ENCODE results near the gene ADAMTS10. TPM values are rescaled to one million over a fixed set of nuclear protein-coding genes. Genes with fewer than 3 reads are reported as not detected.

Gene ADAMTS10
- total and polyA plus RNA-seq, 2 donors (not counting 3 experiments of a cell fraction or from before 2014, with no cell fraction given): 15.8 to 17.4 TPM

DNA sequence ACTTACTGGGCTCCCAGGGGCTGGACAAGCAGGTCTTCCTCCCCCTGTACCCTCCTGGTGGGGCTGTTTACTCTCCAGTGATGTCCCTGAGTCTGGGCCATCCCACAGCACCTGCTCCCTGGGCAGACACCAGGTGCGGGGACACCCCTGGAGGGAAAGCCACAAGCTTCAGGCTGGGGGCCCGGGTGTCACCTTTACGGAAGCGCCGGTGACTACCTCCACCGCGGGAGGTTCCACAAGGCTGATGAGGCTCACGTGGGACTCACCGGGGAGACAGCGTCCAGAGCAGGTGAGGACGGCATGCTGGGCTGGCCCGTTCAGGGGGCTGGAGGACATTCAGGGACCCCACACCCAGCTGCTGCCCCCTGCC is 44.8 kb upstream of the ADAMTS10 start:
- Histone ChIP-seq H3K36me3 (ENCODE audit: control insufficient read depth in 2 of 2, extremely low read depth in 1 of 2, insufficient read depth in 2 of 2, low read length in 2 of 2) (no peaks in the 10 kb centered on the region), H3K9me1 (replicated peaks; ENCODE audit: control insufficient read depth, extremely low read depth, insufficient read depth, low read length) (no peaks in the 10 kb centered on the region), H3K4me1 (ENCODE audit: control insufficient read depth, extremely low read depth, insufficient read depth, low read length) (no peaks in the 10 kb centered on the region), H2AFZ (ENCODE audit: low read depth, low read length) (no peak overlapping the region), H3K27ac (ENCODE audit: insufficient read depth, low read depth, low read length) (no peak overlapping the region), H3K27me3 (ENCODE audit: control insufficient read depth in 2 of 2, insufficient read depth in 2 of 2, low read length in 2 of 2) (no peaks in the 10 kb centered on the region), H3K79me2 (ENCODE audit: control insufficient read depth, insufficient read depth, low read length) (no peaks in the 10 kb centered on the region), H4K20me1 (replicated peaks; ENCODE audit: control insufficient read depth, extremely low read depth, insufficient read depth, low read length) (no peaks in the 10 kb centered on the region), H3K4me3 (replicated peaks in 1 of 3; ENCODE audit: insufficient read depth in 1 of 3, low read depth in 1 of 3, low read length in 3 of 3) (no peak overlapping the region), H3K9ac (replicated peaks; ENCODE audit: extremely low read depth, insufficient read depth, low read length) (no peak overlapping the region), H3K9me3 (replicated peaks; ENCODE audit: control insufficient read depth, insufficient read depth, low read length) (no peaks in the 10 kb centered on the region), H3K4me2 (ENCODE audit: insufficient read depth, low read length) (no peak overlapping the region)
- POLR2A ChIA-PET: no interaction called here
- dilution Hi-C loops (cut with MboI; ENCODE audit: extremely low pct_ligation_motif_present, low sequenced_read_pairs) (no loop called here), intact Hi-C loops (cut with micrococcal nuclease) (no loop called here)
- DNase-seq (ENCODE audit: low read depth, low spot score) (no peak), FAIRE-seq (no peak)
- CTCF ChIA-PET: interaction anchor here (1.3 to 1.5 kb wide), 3 partner anchors 11 to 426 kb away, joined by 3 to 7 read pairs (median 4); no protein-coding TSS in a partner anchor
- TF ChIP-seq, protein P1, sequence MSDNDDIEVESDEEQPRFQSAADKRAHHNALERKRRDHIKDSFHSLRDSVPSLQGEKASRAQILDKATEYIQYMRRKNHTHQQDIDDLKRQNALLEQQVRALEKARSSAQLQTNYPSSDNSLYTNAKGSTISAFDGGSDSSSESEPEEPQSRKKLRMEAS (IDR thresholded peaks at IDR 0.05; ENCODE audit: insufficient read depth, insufficient read length): no peak
- no TSS peak for BruUV-seq (replicated peaks)

DNA sequence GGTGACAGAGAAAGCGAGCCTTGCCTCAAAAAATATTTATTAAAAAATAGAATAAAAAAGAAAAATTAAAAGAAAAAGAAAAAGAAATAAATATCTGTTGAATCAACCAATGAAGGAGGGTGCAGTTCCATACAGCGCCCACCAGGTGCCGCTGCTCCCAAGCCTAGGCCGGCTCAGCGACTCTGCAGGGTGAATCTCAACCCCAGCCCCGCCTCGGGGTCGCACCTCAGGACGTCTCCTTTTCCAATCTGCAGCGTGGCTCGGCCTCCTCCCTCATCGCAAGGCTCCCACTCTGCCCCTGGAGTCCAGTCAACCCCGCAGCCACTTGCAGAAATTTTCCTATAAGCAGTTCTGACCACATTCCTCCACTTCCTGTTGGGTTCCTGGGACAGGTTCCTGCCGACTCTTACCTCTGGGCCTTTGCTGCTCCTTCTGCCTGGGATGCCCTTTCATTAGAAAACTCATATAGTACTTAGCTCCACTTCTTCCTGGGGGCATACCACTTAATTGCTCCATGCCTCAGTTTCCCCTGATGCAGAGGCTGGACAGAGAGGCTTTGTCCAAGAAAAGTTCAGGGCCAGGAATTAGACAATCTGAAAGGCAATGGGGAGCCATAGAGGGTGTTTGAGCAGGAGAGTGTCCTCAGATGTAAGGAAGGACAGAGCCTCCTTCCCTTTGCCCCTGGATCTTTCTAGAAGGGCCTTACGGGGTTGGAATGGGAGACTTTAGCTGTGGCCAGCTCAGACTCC is 44.2 kb upstream of the ADAMTS10 start:
- no peaks in the 10 kb centered on the region for H3K79me2 ChIP-seq (ENCODE audit: control insufficient read depth, insufficient read depth, low read length)
- no peak overlapping the region for H3K4me2 ChIP-seq (ENCODE audit: insufficient read depth, low read length)
- H3K9ac ChIP-seq (replicated peaks; ENCODE audit: extremely low read depth, insufficient read depth, low read length): no peak overlapping the region
- no peaks in the 10 kb centered on the region for H3K9me3 ChIP-seq (replicated peaks; ENCODE audit: control insufficient read depth, insufficient read depth, low read length)
- H3K27ac ChIP-seq (ENCODE audit: insufficient read depth, low read depth, low read length): no peak overlapping the region
- no peaks in the 10 kb centered on the region for H3K9me1 ChIP-seq (replicated peaks; ENCODE audit: control insufficient read depth, extremely low read depth, insufficient read depth, low read length)
- BruUV-seq (replicated peaks): no TSS peak
- intact Hi-C loops (cut with micrococcal nuclease) (loop anchor here (1.0 kb wide), 3 partner anchors 40 to 426 kb away; no protein-coding TSS in a partner anchor), dilution Hi-C loops (cut with MboI; ENCODE audit: extremely low pct_ligation_motif_present, low sequenced_read_pairs) (no loop called here)
- H3K4me1 ChIP-seq (ENCODE audit: control insufficient read depth, extremely low read depth, insufficient read depth, low read length): no peaks in the 10 kb centered on the region
- H3K27me3 ChIP-seq (ENCODE audit: control insufficient read depth in 2 of 2, insufficient read depth in 2 of 2, low read length in 2 of 2): no peaks in the 10 kb centered on the region
- ChIA-PET CTCF (interaction anchor here (0.7 to 1.6 kb wide), 17 partner anchors 10 to 551 kb away, joined by 3 to 16 read pairs (median 4); no protein-coding TSS in a partner anchor), POLR2A (no interaction called here)
- no peaks in the 10 kb centered on the region for H3K36me3 ChIP-seq (ENCODE audit: control insufficient read depth in 2 of 2, extremely low read depth in 1 of 2, insufficient read depth in 2 of 2, low read length in 2 of 2)
- H3K4me3 ChIP-seq (replicated peaks in 1 of 3; ENCODE audit: insufficient read depth in 1 of 3, low read depth in 1 of 3, low read length in 3 of 3): no peak overlapping the region
- FAIRE-seq (peak; percentile 37), DNase-seq (ENCODE audit: low read depth, low spot score) (peak; percentile 35)
- no peaks in the 10 kb centered on the region for H4K20me1 ChIP-seq (replicated peaks; ENCODE audit: control insufficient read depth, extremely low read depth, insufficient read depth, low read length)
- TF ChIP-seq, protein P1 (IDR thresholded peaks at IDR 0.05; ENCODE audit: insufficient read depth, insufficient read length): no peak
- TF ChIP-seq, protein P2, sequence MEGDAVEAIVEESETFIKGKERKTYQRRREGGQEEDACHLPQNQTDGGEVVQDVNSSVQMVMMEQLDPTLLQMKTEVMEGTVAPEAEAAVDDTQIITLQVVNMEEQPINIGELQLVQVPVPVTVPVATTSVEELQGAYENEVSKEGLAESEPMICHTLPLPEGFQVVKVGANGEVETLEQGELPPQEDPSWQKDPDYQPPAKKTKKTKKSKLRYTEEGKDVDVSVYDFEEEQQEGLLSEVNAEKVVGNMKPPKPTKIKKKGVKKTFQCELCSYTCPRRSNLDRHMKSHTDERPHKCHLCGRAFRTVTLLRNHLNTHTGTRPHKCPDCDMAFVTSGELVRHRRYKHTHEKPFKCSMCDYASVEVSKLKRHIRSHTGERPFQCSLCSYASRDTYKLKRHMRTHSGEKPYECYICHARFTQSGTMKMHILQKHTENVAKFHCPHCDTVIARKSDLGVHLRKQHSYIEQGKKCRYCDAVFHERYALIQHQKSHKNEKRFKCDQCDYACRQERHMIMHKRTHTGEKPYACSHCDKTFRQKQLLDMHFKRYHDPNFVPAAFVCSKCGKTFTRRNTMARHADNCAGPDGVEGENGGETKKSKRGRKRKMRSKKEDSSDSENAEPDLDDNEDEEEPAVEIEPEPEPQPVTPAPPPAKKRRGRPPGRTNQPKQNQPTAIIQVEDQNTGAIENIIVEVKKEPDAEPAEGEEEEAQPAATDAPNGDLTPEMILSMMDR (IDR thresholded peaks at IDR 0.05; ENCODE audit: extremely low read depth in 1 of 2, insufficient read depth in 1 of 2, low read depth in 1 of 2, low read length in 2 of 2): peak; percentile 87 to 89
- TF ChIP-seq GATA2 (IDR thresholded peaks at IDR 0.05; ENCODE audit: insufficient read depth, insufficient read length, low read depth, low read length): no peak
- H2AFZ ChIP-seq (ENCODE audit: low read depth, low read length): peak overlapping the region; percentile 25

Data from endothelial cell of umbilical vein (primary cell).